ENCODE measurements around the gene GADD45A. TPM values are rescaled to one million over a fixed set of nuclear protein-coding genes. Genes with fewer than 3 reads are reported as not detected.
A peak's percentile ranks its signal among the peaks of the same experiment; 100 is the strongest.

GADD45A gene
- total and polyA plus RNA-seq, 2 experiments from 2014 or later, result 93.1 to 175 TPM

DNA sequence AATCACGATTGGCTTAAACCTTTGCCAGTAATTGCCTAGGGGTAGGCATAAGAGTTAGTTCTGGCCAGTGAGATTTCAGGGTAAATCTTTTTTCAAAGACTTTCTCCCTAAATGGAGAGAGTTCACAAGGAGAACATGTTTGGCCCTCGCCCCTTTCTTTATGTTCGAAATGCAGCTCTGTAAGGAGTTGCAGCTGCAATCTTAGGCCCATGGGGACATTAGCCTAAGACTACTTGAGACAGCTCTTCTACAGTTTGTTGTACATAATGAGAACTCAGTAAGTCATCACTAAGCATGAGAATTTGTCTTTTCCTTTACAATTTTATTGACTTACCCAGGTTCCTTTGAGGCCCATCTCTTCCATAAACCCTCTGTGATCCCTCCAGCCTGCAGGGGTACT is 40.4 kb upstream of the GADD45A start:
- Histone ChIP-seq H4K20me1 (ENCODE audit: insufficient read depth, poor library complexity, severe bottlenecking) (no peaks in the 10 kb centered on the region), H2AFZ (no peak overlapping the region), H3K9me3 (ENCODE audit: low read depth) (no peaks in the 10 kb centered on the region), H3K36me3 (replicated peaks; ENCODE audit: insufficient read depth, low read depth) (no peaks in the 10 kb centered on the region), H3K27me3 (no peaks in the 10 kb centered on the region), H3K27ac (peak overlapping the region; percentile 81), H3K4me1 (ENCODE audit: insufficient read depth) (peaks cover 46% of the 10 kb centered on the region), H3K79me2 (no peaks in the 10 kb centered on the region), H3K9me2 (replicated peaks; ENCODE audit: insufficient read depth) (no peaks in the 10 kb centered on the region), H3K4me3 (no peak overlapping the region), H3K4me2 (no peak overlapping the region)
- no peak for DNase-seq (ENCODE audit: low spot score)
- TF ChIP-seq, protein P1, sequence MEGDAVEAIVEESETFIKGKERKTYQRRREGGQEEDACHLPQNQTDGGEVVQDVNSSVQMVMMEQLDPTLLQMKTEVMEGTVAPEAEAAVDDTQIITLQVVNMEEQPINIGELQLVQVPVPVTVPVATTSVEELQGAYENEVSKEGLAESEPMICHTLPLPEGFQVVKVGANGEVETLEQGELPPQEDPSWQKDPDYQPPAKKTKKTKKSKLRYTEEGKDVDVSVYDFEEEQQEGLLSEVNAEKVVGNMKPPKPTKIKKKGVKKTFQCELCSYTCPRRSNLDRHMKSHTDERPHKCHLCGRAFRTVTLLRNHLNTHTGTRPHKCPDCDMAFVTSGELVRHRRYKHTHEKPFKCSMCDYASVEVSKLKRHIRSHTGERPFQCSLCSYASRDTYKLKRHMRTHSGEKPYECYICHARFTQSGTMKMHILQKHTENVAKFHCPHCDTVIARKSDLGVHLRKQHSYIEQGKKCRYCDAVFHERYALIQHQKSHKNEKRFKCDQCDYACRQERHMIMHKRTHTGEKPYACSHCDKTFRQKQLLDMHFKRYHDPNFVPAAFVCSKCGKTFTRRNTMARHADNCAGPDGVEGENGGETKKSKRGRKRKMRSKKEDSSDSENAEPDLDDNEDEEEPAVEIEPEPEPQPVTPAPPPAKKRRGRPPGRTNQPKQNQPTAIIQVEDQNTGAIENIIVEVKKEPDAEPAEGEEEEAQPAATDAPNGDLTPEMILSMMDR (IDR thresholded peaks at IDR 0.05; ENCODE audit: poor library complexity), result no peak
- no peak for TF ChIP-seq EZH2 (IDR thresholded peaks at IDR 0.05; ENCODE audit: borderline replicate concordance)
- no peak for TF ChIP-seq EZH2phosphoT487 (IDR thresholded peaks at IDR 0.05; ENCODE audit: low read depth, severe bottlenecking, unreplicated experiment)
- 94% methylated on average over 3 of the region's 3 CpGs for WGBS (ENCODE audit: low lambda C conversion rate, missing lambda C conversion rate)

DNA sequence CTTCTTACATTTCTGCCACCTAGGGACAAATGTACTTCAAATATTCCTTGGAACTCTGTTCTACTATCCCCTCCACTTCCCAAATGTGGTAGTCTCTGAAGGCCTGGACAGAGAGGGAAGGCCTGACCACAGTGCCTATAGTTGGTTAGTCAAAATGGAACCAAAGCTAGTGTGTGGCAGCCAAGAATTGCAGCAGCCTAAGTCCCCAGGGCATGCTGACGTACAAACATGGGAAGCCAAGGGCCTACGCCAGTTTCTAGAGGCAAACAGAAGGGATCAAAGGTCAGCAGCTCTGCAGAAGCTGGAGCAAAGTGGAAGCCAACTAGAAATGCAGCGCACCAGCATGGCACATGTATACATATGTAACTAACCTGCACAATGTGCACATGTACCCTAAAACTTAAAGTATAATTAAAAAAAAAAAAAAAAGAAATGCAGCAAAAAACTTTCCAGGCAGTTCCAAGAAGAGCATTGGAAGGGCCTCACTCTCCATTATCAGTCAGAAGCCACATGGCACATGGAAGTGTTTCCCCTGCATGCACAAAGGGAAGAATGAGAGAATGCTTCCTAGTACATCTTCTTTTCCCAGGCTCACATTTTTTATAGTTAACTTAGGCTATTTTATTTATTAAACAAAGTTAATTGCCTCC is 39.4 kb upstream of the GADD45A start:
- Histone ChIP-seq H3K4me3 (no peak overlapping the region), H3K9me3 (ENCODE audit: low read depth) (no peaks in the 10 kb centered on the region), H3K9me2 (replicated peaks; ENCODE audit: insufficient read depth) (no peaks in the 10 kb centered on the region), H3K36me3 (replicated peaks; ENCODE audit: insufficient read depth, low read depth) (no peaks in the 10 kb centered on the region), H3K79me2 (no peaks in the 10 kb centered on the region), H3K4me2 (peak overlapping the region; percentile 12), H3K27ac (peak overlapping the region; percentile 81), H2AFZ (no peak overlapping the region), H4K20me1 (ENCODE audit: insufficient read depth, poor library complexity, severe bottlenecking) (no peaks in the 10 kb centered on the region), H3K27me3 (no peaks in the 10 kb centered on the region), H3K4me1 (ENCODE audit: insufficient read depth) (peaks cover 46% of the 10 kb centered on the region)
- peak; percentile 70 for DNase-seq (ENCODE audit: low spot score)
- WGBS (ENCODE audit: low lambda C conversion rate, missing lambda C conversion rate), result 32% methylated on average over 3 of the region's 3 CpGs
- TF ChIP-seq, protein P1 (IDR thresholded peaks at IDR 0.05; ENCODE audit: poor library complexity), result no peak
- no peak for TF ChIP-seq EZH2 (IDR thresholded peaks at IDR 0.05; ENCODE audit: borderline replicate concordance)
- no peak for TF ChIP-seq EZH2phosphoT487 (IDR thresholded peaks at IDR 0.05; ENCODE audit: low read depth, severe bottlenecking, unreplicated experiment)

DNA sequence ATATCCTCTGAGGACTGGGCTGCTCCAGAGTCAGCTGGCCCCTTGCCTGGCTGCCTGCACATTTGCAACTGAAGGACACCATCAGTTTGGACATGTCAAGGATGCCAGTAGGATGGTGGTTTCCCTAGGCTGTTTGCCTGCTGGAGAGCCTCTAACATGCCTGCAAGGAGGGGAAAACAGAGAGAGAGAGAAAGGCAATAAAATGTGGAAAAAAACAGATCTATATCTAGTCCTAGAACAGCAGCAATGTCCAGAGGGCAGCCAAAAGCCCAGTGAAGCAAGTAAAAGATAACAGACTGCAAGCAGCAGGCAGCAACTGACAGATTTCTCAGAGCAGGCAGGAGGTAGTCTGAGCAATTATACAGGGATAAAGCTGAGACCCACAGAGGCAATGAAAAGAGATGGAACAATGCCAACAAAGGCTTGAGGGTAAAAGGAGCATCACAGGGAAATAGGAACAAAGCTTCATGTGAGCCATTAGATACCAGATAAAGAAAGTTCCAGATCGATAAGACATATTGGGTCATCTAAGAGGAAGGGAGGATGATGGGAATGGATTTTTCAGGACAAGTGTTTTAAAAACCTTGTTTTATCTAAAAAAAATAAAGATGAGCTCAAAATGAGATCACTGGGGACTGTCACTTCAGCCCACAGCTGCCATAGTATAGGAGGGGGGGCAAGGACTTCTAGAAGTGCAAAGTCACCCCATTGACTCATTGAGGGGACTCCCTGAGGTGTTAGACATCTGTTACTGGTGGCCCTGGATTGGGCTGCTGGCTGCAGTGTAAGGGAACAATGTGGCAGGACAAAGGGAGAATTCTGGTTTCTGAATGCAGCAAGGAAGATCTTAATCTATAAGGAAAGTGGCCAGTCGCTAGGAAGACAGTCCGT is 38.6 kb upstream of the GADD45A start:
- no peaks in the 10 kb centered on the region for H4K20me1 ChIP-seq (ENCODE audit: insufficient read depth, poor library complexity, severe bottlenecking)
- no peak overlapping the region for H3K4me3 ChIP-seq
- H3K27ac ChIP-seq, result peak overlapping the region; percentile 81
- peaks cover 46% of the 10 kb centered on the region for H3K4me1 ChIP-seq (ENCODE audit: insufficient read depth)
- no peaks in the 10 kb centered on the region for H3K36me3 ChIP-seq (replicated peaks; ENCODE audit: insufficient read depth, low read depth)
- no peaks in the 10 kb centered on the region for H3K9me2 ChIP-seq (replicated peaks; ENCODE audit: insufficient read depth)
- peak overlapping the region; percentile 12 for H3K4me2 ChIP-seq
- no peaks in the 10 kb centered on the region for H3K79me2 ChIP-seq
- no peaks in the 10 kb centered on the region for H3K9me3 ChIP-seq (ENCODE audit: low read depth)
- no peaks in the 10 kb centered on the region for H3K27me3 ChIP-seq
- 52% methylated on average over 3 of the region's 3 CpGs for WGBS (ENCODE audit: low lambda C conversion rate, missing lambda C conversion rate)
- H2AFZ ChIP-seq, result no peak overlapping the region
- peak; percentile 56 for DNase-seq (ENCODE audit: low spot score)
- no peak for TF ChIP-seq EZH2 (IDR thresholded peaks at IDR 0.05; ENCODE audit: borderline replicate concordance)
- TF ChIP-seq EZH2phosphoT487 (IDR thresholded peaks at IDR 0.05; ENCODE audit: low read depth, severe bottlenecking, unreplicated experiment), result no peak
- TF ChIP-seq, protein P1 (IDR thresholded peaks at IDR 0.05; ENCODE audit: poor library complexity), result no peak
